H1 (cell line): ENCODE measurements around the gene ACAD10. TPM values are rescaled to one million over a fixed set of nuclear protein-coding genes. Genes with fewer than 3 reads are reported as not detected.

Experiments used
- CTCF ChIA-PET: fragments of 300-600 bp; sonication (Branson Sonifier 250); formaldehyde crosslinking; loops from one replicate; lab custom pipeline; 2021; ENCODE audit not compliant: partially characterized antibody; lab: Charles Lee
- POLR2A ChIA-PET: fragments of 300-600 bp; sonication (Branson Sonifier 250); formaldehyde crosslinking; loops from one replicate; lab custom pipeline; 2021; ENCODE audit warnings: inconsistent platforms; ENCODE audit not compliant: partially characterized antibody; lab: Charles Lee
- DNase-seq, 2 experiments: peaks; one replicate each; pipeline versions ENCODE4 v3.0.0 to v3.0.0-alpha.2; 2010 to 2022; ENCODE audit warnings: low spot score in 2 of 2, low read depth in 1 of 2, mixed read lengths in 1 of 2
- FAIRE-seq: peaks from 2 replicates; lab custom pipeline; 2011; peaks lifted over from hg19 to GRCh38; lab: Jason Lieb, UNC
- H2AFZ ChIP-seq: 2 replicates; pipeline ENCODE4 v1.8.1; 2012; ENCODE audit warnings: low read length, inconsistent platforms
- H2AK5ac ChIP-seq: 2 replicates; pipeline ENCODE4 v1.6.1; 2013; ENCODE audit warnings: low read depth, low read length
- H2BK120ac ChIP-seq: replicated peaks from 2 replicates; pipeline ENCODE3; 2013; ENCODE audit warnings: low read depth, low read length, inconsistent platforms
- H2BK12ac ChIP-seq: 2 replicates; pipeline ENCODE4 v1.6.1; 2013; ENCODE audit warnings: low read depth, low read length
- H2BK15ac ChIP-seq: 2 replicates; pipeline ENCODE4 v1.6.1; 2013; ENCODE audit warnings: low read length
- H2BK20ac ChIP-seq: 2 replicates; pipeline ENCODE4 v1.6.1; 2013; ENCODE audit warnings: low read length
- H2BK5ac ChIP-seq: 2 replicates; pipeline ENCODE4 v1.6.1; 2013; ENCODE audit warnings: low read depth, low read length
- H3K14ac ChIP-seq: 2 replicates; pipeline ENCODE4 v1.6.1; 2013; ENCODE audit warnings: inconsistent platforms; ENCODE audit not compliant: insufficient read length
- H3K18ac ChIP-seq: 2 replicates; pipeline ENCODE4 v1.6.1; 2013; ENCODE audit warnings: low read length; ENCODE audit errors: extremely low read depth
- H3K23ac ChIP-seq: 2 replicates; pipeline ENCODE4 v1.6.1; 2013; ENCODE audit warnings: inconsistent platforms; ENCODE audit not compliant: insufficient read length
- H3K23me2 ChIP-seq: 2 replicates; pipeline ENCODE4 v1.6.1; 2013; ENCODE audit warnings: low read depth, low read length
- H3K27ac ChIP-seq: 2 replicates; pipeline ENCODE4 v1.6.1; 2011; ENCODE audit warnings: low read depth, low read length, inconsistent platforms
- H3K27me3 ChIP-seq, 4 experiments: replicated peaks in 1 of 4; 1 replicate in 1 of 4; 2 replicates in 3 of 4; pipeline versions ENCODE4 v1.6.1 to v1.8.1; 2011 to 2013; ENCODE audit warnings: low read length in 3 of 4, mild to moderate bottlenecking in 3 of 4, inconsistent platforms in 2 of 4, mixed read lengths in 2 of 4, moderate library complexity in 1 of 4; ENCODE audit not compliant: control insufficient read depth in 3 of 4, insufficient read depth in 3 of 4; ENCODE audit errors: extremely low read depth in 1 of 4
- H3K36me3 ChIP-seq, 4 experiments: 2 replicates each; pipeline versions ENCODE4 v1.6.1 to v1.8.1; 2011 to 2013; ENCODE audit warnings: mild to moderate bottlenecking in 4 of 4, low read length in 3 of 4, moderate library complexity in 2 of 4, control low read depth in 1 of 4, inconsistent platforms in 1 of 4; ENCODE audit not compliant: insufficient read depth in 4 of 4, control insufficient read depth in 2 of 4
- H3K4ac ChIP-seq: replicated peaks from 2 replicates; pipeline ENCODE3; 2013; ENCODE audit warnings: low read length, low read depth, mixed read lengths, inconsistent platforms; ENCODE audit not compliant: insufficient read length
- H3K4me1 ChIP-seq, 4 experiments: replicated peaks in 1 of 4; 1 replicate in 1 of 4; 2 replicates in 3 of 4; pipeline versions ENCODE4 v1.6.1 to v1.8.1; 2011 to 2013; ENCODE audit warnings: low read length in 3 of 4, inconsistent platforms in 2 of 4, mixed read lengths in 1 of 4; ENCODE audit not compliant: insufficient read depth in 4 of 4, control insufficient read depth in 3 of 4
- H3K4me2 ChIP-seq, 2 experiments: 2 replicates each; pipeline versions ENCODE4 v1.6.1 to v1.8.1; 2011 to 2013; ENCODE audit warnings: low read depth in 2 of 2, low read length in 2 of 2, control low read depth in 1 of 2, inconsistent platforms in 1 of 2, mild to moderate bottlenecking in 1 of 2; ENCODE audit not compliant: insufficient read depth in 1 of 2
- H3K4me3 ChIP-seq, 4 experiments: fragments of 200-600, 300-600 bp in 1 of 4; sonication (generic), shearing (Covaris generic), sonication (Bioruptor Twin) in 1 of 4; 2 replicates each; pipeline versions ENCODE4 v1.5.1 to v1.8.1; 2011 to 2016; ENCODE audit warnings: low read length in 4 of 4, low read depth in 3 of 4, control low read depth in 2 of 4, inconsistent platforms in 2 of 4, mild to moderate bottlenecking in 2 of 4, mixed read lengths in 1 of 4, moderate library complexity in 1 of 4; ENCODE audit not compliant: insufficient read depth in 2 of 4; ENCODE audit errors: extremely low read depth in 1 of 4
- H3K56ac ChIP-seq: replicated peaks from 2 replicates; pipeline ENCODE3; 2013; ENCODE audit warnings: low read depth, mild to moderate bottlenecking, mixed read lengths, low read length, inconsistent platforms; ENCODE audit not compliant: insufficient read length
- H3K79me1 ChIP-seq: 2 replicates; pipeline ENCODE4 v1.6.1; 2013; ENCODE audit warnings: low read depth, low read length, control low read depth
- H3K79me2 ChIP-seq, 2 experiments: 2 replicates each; pipeline versions ENCODE4 v1.6.1 to v1.8.1; 2012 to 2013; ENCODE audit warnings: low read length in 2 of 2, mild to moderate bottlenecking in 2 of 2, inconsistent platforms in 1 of 2; ENCODE audit not compliant: insufficient read depth in 2 of 2, control insufficient read depth in 1 of 2
- H3K9ac ChIP-seq, 4 experiments: replicated peaks in 1 of 4; 1 replicate in 1 of 4; 2 replicates in 3 of 4; pipeline versions ENCODE4 v1.6.1 to v1.8.1; 2011 to 2013; ENCODE audit warnings: low read depth in 3 of 4, low read length in 3 of 4, control low read depth in 2 of 4, mild to moderate bottlenecking in 2 of 4, moderate library complexity in 2 of 4, inconsistent platforms in 1 of 4; ENCODE audit errors: extremely low read depth in 1 of 4
- H3K9me3 ChIP-seq, 2 experiments: 2 replicates each; pipeline versions ENCODE4 v1.6.1 to v1.8.1; 2012 to 2013; ENCODE audit warnings: mild to moderate bottlenecking in 2 of 2, moderate library complexity in 2 of 2, control low read depth in 1 of 2, inconsistent platforms in 1 of 2, low read depth in 1 of 2, low read length in 1 of 2, mixed read lengths in 1 of 2; ENCODE audit not compliant: insufficient read depth in 2 of 2
- H4K20me1 ChIP-seq, 2 experiments: replicated peaks in 1 of 2; 2 replicates each; pipeline versions ENCODE3 to v1.8.1; 2011 to 2013; ENCODE audit warnings: inconsistent platforms in 2 of 2, low read length in 2 of 2, mild to moderate bottlenecking in 1 of 2; ENCODE audit not compliant: insufficient read depth in 2 of 2, control insufficient read depth in 1 of 2
- H4K5ac ChIP-seq: 2 replicates; pipeline ENCODE4 v1.6.1; 2013; ENCODE audit warnings: low read length, low read depth, mixed read lengths, inconsistent platforms; ENCODE audit not compliant: insufficient read length
- H4K8ac ChIP-seq: 2 replicates; pipeline ENCODE4 v1.8.0; 2013; ENCODE audit warnings: mild to moderate bottlenecking, moderate library complexity, low read length, inconsistent platforms; ENCODE audit not compliant: insufficient read depth; ENCODE audit errors: extremely low read depth
- H4K91ac ChIP-seq: replicated peaks from 2 replicates; pipeline ENCODE3; 2013; ENCODE audit warnings: low read length, mixed read lengths, inconsistent platforms; ENCODE audit not compliant: insufficient read length
- ASH2L ChIP-seq: fragments of 200-600, 300-600 bp; sonication (generic); IDR thresholded peaks from one replicate; pipeline ENCODE4 v1.7.1; 2017; ENCODE audit warnings: low read length
- BACH1 ChIP-seq: IDR thresholded peaks from 2 replicates; pipeline ENCODE4 v1.6.1; 2012; ENCODE audit warnings: low read length, improper control_type of control experiment
- CEBPB ChIP-seq: IDR thresholded peaks from 2 replicates; pipeline ENCODE4 v1.6.1; 2012; ENCODE audit warnings: low read depth, low read length
- CHD2 ChIP-seq: IDR thresholded peaks from 2 replicates; pipeline ENCODE4 v1.6.1; 2012; ENCODE audit warnings: low read length, improper control_type of control experiment
- CTBP2 ChIP-seq: IDR thresholded peaks from 2 replicates; pipeline ENCODE4 v1.7.0; 2011; ENCODE audit warnings: borderline replicate concordance, mild to moderate bottlenecking, moderate library complexity, mixed read lengths, low read length; ENCODE audit not compliant: insufficient read depth, insufficient read length
- KDM4A ChIP-seq: IDR thresholded peaks from one replicate; pipeline ENCODE4 v1.7.1; 2012; ENCODE audit warnings: low read depth, mild to moderate bottlenecking, moderate library complexity, low read length, inconsistent platforms; ENCODE audit not compliant: severe bottlenecking
- KDM5A ChIP-seq: fragments of 200-600 bp; IDR thresholded peaks from 2 replicates; pipeline ENCODE4 v1.7.1; 2012; ENCODE audit warnings: mild to moderate bottlenecking, low read length, inconsistent platforms, mixed read lengths
- RAD21 ChIP-seq, 2 experiments: IDR thresholded peaks in 1 of 2; conservative IDR thresholded peaks in 1 of 2; 2 replicates each; pipeline ENCODE4 v1.6.1; 2011; ENCODE audit warnings: low read depth in 2 of 2, low read length in 2 of 2, improper control_type of control experiment in 1 of 2, inconsistent platforms in 1 of 2, mild to moderate bottlenecking in 1 of 2, moderate library complexity in 1 of 2
- SIRT6 ChIP-seq: IDR thresholded peaks from one replicate; pipeline ENCODE4 v1.7.1; 2012; ENCODE audit warnings: low read length, inconsistent platforms
- TAF7 ChIP-seq: optimal IDR thresholded peaks from 2 replicates; pipeline ENCODE3; 2011; ENCODE audit warnings: low read depth, mild to moderate bottlenecking, inconsistent platforms, low read length, moderate library complexity, borderline replicate concordance
- TBP ChIP-seq: IDR thresholded peaks from 2 replicates; pipeline ENCODE4 v1.6.1; 2011; ENCODE audit warnings: low read depth, low read length, improper control_type of control experiment
- WGBS, 2 experiments: shearing (Covaris generic) in 1 of 2; methylation state at CpG; one replicate each; pipeline versions ENCODE4 v1.1.6 to v1.1.7; 2013 to 2015; ENCODE audit warnings: low lambda C conversion rate in 2 of 2, mixed read lengths in 2 of 2, inconsistent platforms in 1 of 2, low coverage in 1 of 2, missing lambda C conversion rate in 1 of 2; ENCODE audit not compliant: insufficient replicate concordance in 2 of 2, insufficient coverage in 1 of 2, insufficient read length in 1 of 2; ENCODE audit errors: extremely low coverage in 1 of 2, missing lambda C conversion rate in 1 of 2; 5-methylcytosine and 5-hydroxymethylcytosine counted together
- polyA plus RNA-seq, 7 experiments: library from polyadenylated mRNA; depleted of rRNA in 3 of 7; stranded (reverse) in 5 of 7; unstranded in 2 of 7; fragments of >200 nt in 5 of 7; fragments of 200-250 nt in 2 of 7; gene quantifications; 1 replicate in 5 of 7; 2 replicates in 1 of 7; 4 replicates in 1 of 7; pipeline versions ENCODE4 v1.2.1 to v1.2.3, GENCODE V29; 2011 to 2013; ENCODE audit warnings: missing spikeins in 2 of 7, mixed read lengths in 2 of 7
- total RNA-seq: library from RNA; stranded (reverse); fragmentation: NEBNext Ultra II Directional; extraction: Animal tissue kit (Norgen Biotek cat#: 25700); gene quantifications from 2 replicates; pipeline ENCODE4 v1.2.1, GENCODE V29; 2021
- TF ChIP-seq, protein P1 (sequence below): IDR thresholded peaks from 2 replicates; pipeline ENCODE4 v1.6.1; 2012; ENCODE audit warnings: low read length, inconsistent platforms

ACAD10 gene
- total and polyA plus RNA-seq, 2 of the 8 experiments (the other 6 are each of a cell fraction or from before 2014, with no cell fraction given): 17.3 to 23.3 TPM

DNA sequence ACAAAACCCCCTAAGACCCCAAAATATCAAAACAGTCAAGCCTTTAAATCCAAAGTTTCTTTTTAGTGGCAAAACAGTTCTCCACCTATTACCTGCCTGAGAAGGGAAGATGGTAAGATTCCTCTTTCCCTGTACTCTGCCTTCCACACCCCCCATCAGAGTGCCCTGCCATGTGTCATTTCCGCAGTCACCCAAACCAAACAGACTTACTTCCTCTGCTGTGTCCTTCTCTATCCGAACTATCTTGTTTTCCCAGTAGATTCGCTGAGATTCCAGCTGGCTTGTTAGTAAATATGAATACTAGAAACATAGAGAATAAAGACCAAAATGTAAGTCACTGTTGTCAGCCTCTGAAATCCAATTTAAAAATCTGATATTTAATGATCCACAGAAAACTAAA lies 30.5 kb upstream of the ACAD10 start:
- Histone ChIP-seq H3K4me2 (no peak overlapping the region), H2BK120ac (no peak overlapping the region), H2AFZ (no peak overlapping the region), H3K4me1 (no peaks in the 10 kb centered on the region), H3K9me3 (no peaks in the 10 kb centered on the region), H4K91ac (no peak overlapping the region), H2BK5ac (no peak overlapping the region), H3K14ac (no peak overlapping the region), H4K20me1 (peaks cover 0 to 2% of the 10 kb centered on the region in 2 experiments), H3K79me2 (no peaks in the 10 kb centered on the region), H3K4me3 (no peak overlapping the region), H3K36me3 (peaks cover 9 to 52% (median 41%) of the 10 kb centered on the region in 4 experiments; a peak in 6 of 8 replicates), H3K4ac (no peak overlapping the region), H3K9ac (no peak overlapping the region), H4K5ac (no peak overlapping the region), H3K56ac (no peak overlapping the region), H3K79me1 (no peaks in the 10 kb centered on the region), H2BK15ac (no peak overlapping the region), H2AK5ac (no peak overlapping the region), H3K18ac (no peak overlapping the region), H2BK12ac (no peak overlapping the region), H3K23me2 (no peaks in the 10 kb centered on the region), H3K27ac (no peak overlapping the region), H3K23ac (no peak overlapping the region), H3K27me3 (no peaks in the 10 kb centered on the region), H2BK20ac (no peak overlapping the region), H4K8ac (no peak overlapping the region)
- CTCF ChIA-PET: interaction anchor here (0.6 to 2.3 kb wide), 2 partner anchors 19 to 75 kb away, joined by 3 to 6 read pairs; no protein-coding TSS in a partner anchor
- FAIRE-seq: no peak
- WGBS, 2 experiments: 92% methylated on average over 3 of the region's 3 CpGs; no CpG with 5 or more reads in 1 of the 2 experiments
- no peak for DNase-seq
- no peak for TF ChIP-seq SIRT6
- TF ChIP-seq ASH2L: no peak
- TF ChIP-seq KDM5A: no peak
- no peak for TF ChIP-seq CTBP2
- no peak for TF ChIP-seq CHD2
- TF ChIP-seq BACH1: no peak
- TF ChIP-seq TBP: no peak
- TF ChIP-seq KDM4A: no peak
- TF ChIP-seq, protein P1, sequence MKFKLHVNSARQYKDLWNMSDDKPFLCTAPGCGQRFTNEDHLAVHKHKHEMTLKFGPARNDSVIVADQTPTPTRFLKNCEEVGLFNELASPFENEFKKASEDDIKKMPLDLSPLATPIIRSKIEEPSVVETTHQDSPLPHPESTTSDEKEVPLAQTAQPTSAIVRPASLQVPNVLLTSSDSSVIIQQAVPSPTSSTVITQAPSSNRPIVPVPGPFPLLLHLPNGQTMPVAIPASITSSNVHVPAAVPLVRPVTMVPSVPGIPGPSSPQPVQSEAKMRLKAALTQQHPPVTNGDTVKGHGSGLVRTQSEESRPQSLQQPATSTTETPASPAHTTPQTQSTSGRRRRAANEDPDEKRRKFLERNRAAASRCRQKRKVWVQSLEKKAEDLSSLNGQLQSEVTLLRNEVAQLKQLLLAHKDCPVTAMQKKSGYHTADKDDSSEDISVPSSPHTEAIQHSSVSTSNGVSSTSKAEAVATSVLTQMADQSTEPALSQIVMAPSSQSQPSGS: no peak
- no peak for TF ChIP-seq RAD21 (IDR thresholded peaks at IDR 0.05 in 1 of 2, conservative IDR thresholded peaks at IDR 0.05 in 1 of 2; ENCODE audit: low read depth in 2 of 2, low read length in 2 of 2)
- no peak for TF ChIP-seq TAF7
- TF ChIP-seq CEBPB: no peak
- POLR2A ChIA-PET: interaction anchor here (1.0 to 2.1 kb wide), 3 partner anchors 11 to 31 kb away, joined by 3 to 4 read pairs (median 4); partner anchors contain the start of genes ACAD10 and BRAP
